H1 (cell line): Measurements from ENCODE around the gene RELB. TPM values are rescaled to one million over a fixed set of nuclear protein-coding genes. Genes with fewer than 3 reads are reported as not detected.

ENCODE experiments used
- CTCF ChIA-PET: fragments of 300-600 bp; sonication (Branson Sonifier 250); formaldehyde crosslinking; loops from one replicate; lab custom pipeline; 2021; ENCODE audit not compliant: partially characterized antibody; lab: Charles Lee
- POLR2A ChIA-PET: fragments of 300-600 bp; sonication (Branson Sonifier 250); formaldehyde crosslinking; loops from one replicate; lab custom pipeline; 2021; ENCODE audit warnings: inconsistent platforms; ENCODE audit not compliant: partially characterized antibody; lab: Charles Lee
- DNase-seq, 2 experiments: peaks; one replicate each; pipeline versions ENCODE4 v3.0.0 to v3.0.0-alpha.2; 2010 to 2022; ENCODE audit warnings: low spot score in 2 of 2, low read depth in 1 of 2, mixed read lengths in 1 of 2
- FAIRE-seq: peaks from 2 replicates; lab custom pipeline; 2011; peaks lifted over from hg19 to GRCh38; lab: Jason Lieb, UNC
- H2AFZ ChIP-seq: 2 replicates; pipeline ENCODE4 v1.8.1; 2012; ENCODE audit warnings: low read length, inconsistent platforms
- H2AK5ac ChIP-seq: 2 replicates; pipeline ENCODE4 v1.6.1; 2013; ENCODE audit warnings: low read depth, low read length
- H2BK120ac ChIP-seq: replicated peaks from 2 replicates; pipeline ENCODE3; 2013; ENCODE audit warnings: low read depth, low read length, inconsistent platforms
- H2BK12ac ChIP-seq: 2 replicates; pipeline ENCODE4 v1.6.1; 2013; ENCODE audit warnings: low read depth, low read length
- H2BK15ac ChIP-seq: 2 replicates; pipeline ENCODE4 v1.6.1; 2013; ENCODE audit warnings: low read length
- H2BK20ac ChIP-seq: 2 replicates; pipeline ENCODE4 v1.6.1; 2013; ENCODE audit warnings: low read length
- H2BK5ac ChIP-seq: 2 replicates; pipeline ENCODE4 v1.6.1; 2013; ENCODE audit warnings: low read depth, low read length
- H3K14ac ChIP-seq: 2 replicates; pipeline ENCODE4 v1.6.1; 2013; ENCODE audit warnings: inconsistent platforms; ENCODE audit not compliant: insufficient read length
- H3K18ac ChIP-seq: 2 replicates; pipeline ENCODE4 v1.6.1; 2013; ENCODE audit warnings: low read length; ENCODE audit errors: extremely low read depth
- H3K23ac ChIP-seq: 2 replicates; pipeline ENCODE4 v1.6.1; 2013; ENCODE audit warnings: inconsistent platforms; ENCODE audit not compliant: insufficient read length
- H3K23me2 ChIP-seq: 2 replicates; pipeline ENCODE4 v1.6.1; 2013; ENCODE audit warnings: low read depth, low read length
- H3K27ac ChIP-seq: 2 replicates; pipeline ENCODE4 v1.6.1; 2011; ENCODE audit warnings: low read depth, low read length, inconsistent platforms
- H3K27me3 ChIP-seq, 4 experiments: replicated peaks in 1 of 4; 1 replicate in 1 of 4; 2 replicates in 3 of 4; pipeline versions ENCODE4 v1.6.1 to v1.8.1; 2011 to 2013; ENCODE audit warnings: low read length in 3 of 4, mild to moderate bottlenecking in 3 of 4, inconsistent platforms in 2 of 4, mixed read lengths in 2 of 4, moderate library complexity in 1 of 4; ENCODE audit not compliant: control insufficient read depth in 3 of 4, insufficient read depth in 3 of 4; ENCODE audit errors: extremely low read depth in 1 of 4
- H3K36me3 ChIP-seq, 4 experiments: 2 replicates each; pipeline versions ENCODE4 v1.6.1 to v1.8.1; 2011 to 2013; ENCODE audit warnings: mild to moderate bottlenecking in 4 of 4, low read length in 3 of 4, moderate library complexity in 2 of 4, control low read depth in 1 of 4, inconsistent platforms in 1 of 4; ENCODE audit not compliant: insufficient read depth in 4 of 4, control insufficient read depth in 2 of 4
- H3K4ac ChIP-seq: replicated peaks from 2 replicates; pipeline ENCODE3; 2013; ENCODE audit warnings: low read length, low read depth, mixed read lengths, inconsistent platforms; ENCODE audit not compliant: insufficient read length
- H3K4me1 ChIP-seq, 4 experiments: replicated peaks in 1 of 4; 1 replicate in 1 of 4; 2 replicates in 3 of 4; pipeline versions ENCODE4 v1.6.1 to v1.8.1; 2011 to 2013; ENCODE audit warnings: low read length in 3 of 4, inconsistent platforms in 2 of 4, mixed read lengths in 1 of 4; ENCODE audit not compliant: insufficient read depth in 4 of 4, control insufficient read depth in 3 of 4
- H3K4me2 ChIP-seq, 2 experiments: 2 replicates each; pipeline versions ENCODE4 v1.6.1 to v1.8.1; 2011 to 2013; ENCODE audit warnings: low read depth in 2 of 2, low read length in 2 of 2, control low read depth in 1 of 2, inconsistent platforms in 1 of 2, mild to moderate bottlenecking in 1 of 2; ENCODE audit not compliant: insufficient read depth in 1 of 2
- H3K4me3 ChIP-seq, 4 experiments: fragments of 200-600, 300-600 bp in 1 of 4; sonication (generic), shearing (Covaris generic), sonication (Bioruptor Twin) in 1 of 4; 2 replicates each; pipeline versions ENCODE4 v1.5.1 to v1.8.1; 2011 to 2016; ENCODE audit warnings: low read length in 4 of 4, low read depth in 3 of 4, control low read depth in 2 of 4, inconsistent platforms in 2 of 4, mild to moderate bottlenecking in 2 of 4, mixed read lengths in 1 of 4, moderate library complexity in 1 of 4; ENCODE audit not compliant: insufficient read depth in 2 of 4; ENCODE audit errors: extremely low read depth in 1 of 4
- H3K56ac ChIP-seq: replicated peaks from 2 replicates; pipeline ENCODE3; 2013; ENCODE audit warnings: low read depth, mild to moderate bottlenecking, mixed read lengths, low read length, inconsistent platforms; ENCODE audit not compliant: insufficient read length
- H3K79me1 ChIP-seq: 2 replicates; pipeline ENCODE4 v1.6.1; 2013; ENCODE audit warnings: low read depth, low read length, control low read depth
- H3K79me2 ChIP-seq, 2 experiments: 2 replicates each; pipeline versions ENCODE4 v1.6.1 to v1.8.1; 2012 to 2013; ENCODE audit warnings: low read length in 2 of 2, mild to moderate bottlenecking in 2 of 2, inconsistent platforms in 1 of 2; ENCODE audit not compliant: insufficient read depth in 2 of 2, control insufficient read depth in 1 of 2
- H3K9ac ChIP-seq, 4 experiments: replicated peaks in 1 of 4; 1 replicate in 1 of 4; 2 replicates in 3 of 4; pipeline versions ENCODE4 v1.6.1 to v1.8.1; 2011 to 2013; ENCODE audit warnings: low read depth in 3 of 4, low read length in 3 of 4, control low read depth in 2 of 4, mild to moderate bottlenecking in 2 of 4, moderate library complexity in 2 of 4, inconsistent platforms in 1 of 4; ENCODE audit errors: extremely low read depth in 1 of 4
- H3K9me3 ChIP-seq, 2 experiments: 2 replicates each; pipeline versions ENCODE4 v1.6.1 to v1.8.1; 2012 to 2013; ENCODE audit warnings: mild to moderate bottlenecking in 2 of 2, moderate library complexity in 2 of 2, control low read depth in 1 of 2, inconsistent platforms in 1 of 2, low read depth in 1 of 2, low read length in 1 of 2, mixed read lengths in 1 of 2; ENCODE audit not compliant: insufficient read depth in 2 of 2
- H4K20me1 ChIP-seq, 2 experiments: replicated peaks in 1 of 2; 2 replicates each; pipeline versions ENCODE3 to v1.8.1; 2011 to 2013; ENCODE audit warnings: inconsistent platforms in 2 of 2, low read length in 2 of 2, mild to moderate bottlenecking in 1 of 2; ENCODE audit not compliant: insufficient read depth in 2 of 2, control insufficient read depth in 1 of 2
- H4K5ac ChIP-seq: 2 replicates; pipeline ENCODE4 v1.6.1; 2013; ENCODE audit warnings: low read length, low read depth, mixed read lengths, inconsistent platforms; ENCODE audit not compliant: insufficient read length
- H4K8ac ChIP-seq: 2 replicates; pipeline ENCODE4 v1.8.0; 2013; ENCODE audit warnings: mild to moderate bottlenecking, moderate library complexity, low read length, inconsistent platforms; ENCODE audit not compliant: insufficient read depth; ENCODE audit errors: extremely low read depth
- H4K91ac ChIP-seq: replicated peaks from 2 replicates; pipeline ENCODE3; 2013; ENCODE audit warnings: low read length, mixed read lengths, inconsistent platforms; ENCODE audit not compliant: insufficient read length
- EP300 ChIP-seq, 2 experiments: IDR thresholded peaks; 1 replicate in 1 of 2; 2 replicates in 1 of 2; pipeline ENCODE4 v1.6.1; 2011 to 2012; ENCODE audit warnings: low read depth in 2 of 2, low read length in 2 of 2, mild to moderate bottlenecking in 2 of 2, borderline replicate concordance in 1 of 2, inconsistent platforms in 1 of 2, moderate library complexity in 1 of 2
- HDAC2 ChIP-seq, 2 experiments: fragments of 300-600 bp in 1 of 2; sonication (generic) in 1 of 2; IDR thresholded peaks; 2 replicates each; pipeline ENCODE4 v1.6.1; 2011 to 2012; ENCODE audit warnings: low read depth in 2 of 2, low read length in 2 of 2, mild to moderate bottlenecking in 2 of 2, moderate library complexity in 2 of 2, borderline replicate concordance in 1 of 2, inconsistent platforms in 1 of 2
- JUND ChIP-seq: IDR thresholded peaks from 2 replicates; pipeline ENCODE4 v1.6.1; 2011; ENCODE audit warnings: mild to moderate bottlenecking, improper control_type of control experiment, low read length
- POLR2AphosphoS5 ChIP-seq: IDR thresholded peaks from 2 replicates; pipeline ENCODE4 v1.6.1; 2011; ENCODE audit warnings: low read depth, low read length
- POU5F1 ChIP-seq: IDR thresholded peaks from 2 replicates; pipeline ENCODE4 v1.6.1; 2011; ENCODE audit warnings: low read depth, mild to moderate bottlenecking, low read length, moderate library complexity
- SIX5 ChIP-seq: IDR thresholded peaks from 2 replicates; pipeline ENCODE4 v1.6.1; 2011; ENCODE audit warnings: mild to moderate bottlenecking, low read depth, low read length
- SP1 ChIP-seq: IDR thresholded peaks from 2 replicates; pipeline ENCODE4 v1.6.1; 2011; ENCODE audit warnings: low read depth, low read length
- USF2 ChIP-seq: IDR thresholded peaks from 2 replicates; pipeline ENCODE4 v1.6.1; 2011; ENCODE audit warnings: low read length, improper control_type of control experiment
- WGBS, 2 experiments: shearing (Covaris generic) in 1 of 2; methylation state at CpG; one replicate each; pipeline versions ENCODE4 v1.1.6 to v1.1.7; 2013 to 2015; ENCODE audit warnings: low lambda C conversion rate in 2 of 2, mixed read lengths in 2 of 2, inconsistent platforms in 1 of 2, low coverage in 1 of 2, missing lambda C conversion rate in 1 of 2; ENCODE audit not compliant: insufficient replicate concordance in 2 of 2, insufficient coverage in 1 of 2, insufficient read length in 1 of 2; ENCODE audit errors: extremely low coverage in 1 of 2, missing lambda C conversion rate in 1 of 2; 5-methylcytosine and 5-hydroxymethylcytosine counted together
- polyA plus RNA-seq, 7 experiments: library from polyadenylated mRNA; depleted of rRNA in 3 of 7; stranded (reverse) in 5 of 7; unstranded in 2 of 7; fragments of >200 nt in 5 of 7; fragments of 200-250 nt in 2 of 7; gene quantifications; 1 replicate in 5 of 7; 2 replicates in 1 of 7; 4 replicates in 1 of 7; pipeline versions ENCODE4 v1.2.1 to v1.2.3, GENCODE V29; 2011 to 2013; ENCODE audit warnings: missing spikeins in 2 of 7, mixed read lengths in 2 of 7
- total RNA-seq: library from RNA; stranded (reverse); fragmentation: NEBNext Ultra II Directional; extraction: Animal tissue kit (Norgen Biotek cat#: 25700); gene quantifications from 2 replicates; pipeline ENCODE4 v1.2.1, GENCODE V29; 2021

RELB gene
- total and polyA plus RNA-seq, 2 of the 8 experiments (the other 6 are each of a cell fraction or from before 2014, with no cell fraction given) = 10.0 to 13.1 TPM

- 0 out of 2 replicates have a peak overlapping the region, but pooled peaks have one; percentile 77 for H2AK5ac ChIP-seq
- no peak overlapping the region for H4K8ac ChIP-seq
- no peak overlapping the region for H3K23ac ChIP-seq
- H3K79me1 ChIP-seq = peaks cover 4% of the 10 kb centered on the region
- H3K27ac ChIP-seq = peak overlapping the region; percentile 51; the same call in 1 of the 2 replicates
- H2AFZ ChIP-seq = no peak overlapping the region
- 55% methylated on average over 15 of the region's 15 CpGs; no CpG with 5 or more reads in 1 of the 2 experiments for WGBS, 2 experiments
- H3K4me2 ChIP-seq = peak overlapping the region; percentile 93 to 99
- H3K56ac ChIP-seq = no peak overlapping the region
- FAIRE-seq = no peak
- H3K4me3 ChIP-seq = peak overlapping the region; percentile 66 to 88 (median 71); a peak in 5 of 8 replicates
- H4K91ac ChIP-seq = peak overlapping the region; percentile 62
- no peak overlapping the region for H3K4ac ChIP-seq
- H3K9me3 ChIP-seq = no peaks in the 10 kb centered on the region
- peak overlapping the region; percentile 52 for H4K5ac ChIP-seq
- peaks cover 13 to 37% (median 20%) of the 10 kb centered on the region in 4 experiments for H3K4me1 ChIP-seq
- POLR2A ChIA-PET = interaction anchor here (0.6 to 8.5 kb wide), 14 partner anchors 10 to 185 kb away, joined by 3 to 230 read pairs (median 3); partner anchors contain the start of genes APOE, CLPTM1, PPP1R37 and TOMM40
- peak overlapping the region; percentile 80 for H2BK5ac ChIP-seq
- H2BK12ac ChIP-seq = peak overlapping the region; percentile 52
- no peak overlapping the region; a peak in 1 of 7 replicates for H3K9ac ChIP-seq
- no peaks in the 10 kb centered on the region for H3K27me3 ChIP-seq
- CTCF ChIA-PET = interaction anchor here (1.0 to 4.1 kb wide), 3 partner anchors 14 to 54 kb away, joined by 3 to 39 read pairs (median 4); partner anchors contain the start of gene PPP1R37
- H3K79me2 ChIP-seq = peaks cover 5 to 29% of the 10 kb centered on the region in 2 experiments
- no peak overlapping the region; the same call in 1 of the 2 replicates for H2BK15ac ChIP-seq
- peak overlapping the region; percentile 29; the same call in 1 of the 2 replicates for H2BK20ac ChIP-seq
- H3K36me3 ChIP-seq = peaks cover 3 to 16% (median 4%) of the 10 kb centered on the region in 4 experiments; a peak in 5 of 8 replicates
- peak in 1 of 2 experiments; percentile 60 for DNase-seq
- H3K18ac ChIP-seq = peak overlapping the region; percentile 96; the same call in 1 of the 2 replicates
- H3K23me2 ChIP-seq = peaks cover 17% of the 10 kb centered on the region
- peaks cover 2 to 4% of the 10 kb centered on the region in 2 experiments for H4K20me1 ChIP-seq
- no peak overlapping the region for H3K14ac ChIP-seq
- H2BK120ac ChIP-seq = peak overlapping the region; percentile 73
- peak; percentile 50; the same call in 1 of the 2 replicates for TF ChIP-seq POLR2AphosphoS5
- TF ChIP-seq SIX5 = no peak
- TF ChIP-seq SP1 = peak; percentile 73; the same call in 1 of the 2 replicates
- peak; percentile 42; the same call in 1 of the 2 replicates for TF ChIP-seq USF2
- TF ChIP-seq POU5F1 = peak; percentile 51; the same call in 1 of the 2 replicates
- TF ChIP-seq JUND = no peak
- 0 out of 4 replicates have a peak, but pooled peaks of 1 of the 2 experiments have one; percentile 20 for TF ChIP-seq HDAC2 (IDR thresholded peaks at IDR 0.05; ENCODE audit: borderline replicate concordance in 1 of 2, low read depth in 2 of 2, low read length in 2 of 2)
- no peak for TF ChIP-seq EP300 (IDR thresholded peaks at IDR 0.05; ENCODE audit: borderline replicate concordance in 1 of 2, low read depth in 2 of 2, low read length in 2 of 2)
These were observed 75.8 kb downstream of the RELB start for GRCh38 chr19:45076851-45077730.
